Mesendoderm (in vitro differentiated cells): ENCODE data around the gene SLC37A2.

Experiments used
- DNase-seq: peaks from one replicate; pipeline ENCODE4 v3.0.0; 2013
- H2AK5ac ChIP-seq: 2 replicates; pipeline ENCODE4 v1.6.1; 2013; ENCODE audit warnings: low read length, inconsistent platforms
- H2BK120ac ChIP-seq: 2 replicates; pipeline ENCODE4 v1.6.1; 2013; ENCODE audit warnings: low read depth, mild to moderate bottlenecking, low read length, moderate library complexity, mixed read lengths
- H2BK15ac ChIP-seq: replicated peaks from 2 replicates; pipeline ENCODE4 v1.6.1; 2013; ENCODE audit warnings: low read depth, mild to moderate bottlenecking, moderate library complexity
- H2BK5ac ChIP-seq: 2 replicates; pipeline ENCODE4 v1.6.1; 2013; ENCODE audit warnings: low read length, inconsistent platforms
- H3K18ac ChIP-seq: 2 replicates; pipeline ENCODE4 v1.6.1; 2013; ENCODE audit warnings: mild to moderate bottlenecking, low read length, mixed read lengths
- H3K23ac ChIP-seq: one replicate; pipeline ENCODE4 v1.6.1; 2013; ENCODE audit warnings: low read length
- H3K27ac ChIP-seq: 2 replicates; pipeline ENCODE4 v1.5.1; 2013; ENCODE audit warnings: low read depth, mild to moderate bottlenecking, inconsistent platforms, low read length, moderate library complexity
- H3K27me3 ChIP-seq: 2 replicates; pipeline ENCODE4 v1.6.1; 2013; ENCODE audit warnings: low read length, control low read depth, mild to moderate bottlenecking, inconsistent platforms; ENCODE audit not compliant: insufficient read depth, poor library complexity
- H3K36me3 ChIP-seq: 2 replicates; pipeline ENCODE4 v1.6.1; 2013; ENCODE audit warnings: low read length, inconsistent platforms; ENCODE audit not compliant: control insufficient read depth, insufficient read depth
- H3K4ac ChIP-seq: one replicate; pipeline ENCODE4 v1.6.1; 2013; ENCODE audit warnings: low read depth, mild to moderate bottlenecking, low read length, moderate library complexity
- H3K4me1 ChIP-seq: 2 replicates; pipeline ENCODE4 v1.6.1; 2013; ENCODE audit warnings: low read depth, low read length, inconsistent platforms; ENCODE audit not compliant: control insufficient read depth
- H3K4me2 ChIP-seq: 2 replicates; pipeline ENCODE4 v1.6.1; 2013; ENCODE audit warnings: low read length
- H3K4me3 ChIP-seq: 2 replicates; pipeline ENCODE4 v1.5.1; 2013; ENCODE audit warnings: mild to moderate bottlenecking, low read length
- H3K56ac ChIP-seq: one replicate; pipeline ENCODE4 v1.6.1; 2013; ENCODE audit warnings: low read length
- H3K79me1 ChIP-seq: 2 replicates; pipeline ENCODE4 v1.6.1; 2013; ENCODE audit warnings: low read length, inconsistent platforms
- H3K79me2 ChIP-seq: 2 replicates; pipeline ENCODE4 v1.6.1; 2013; ENCODE audit warnings: mild to moderate bottlenecking, low read length; ENCODE audit not compliant: control insufficient read depth, insufficient read depth
- H3K9ac ChIP-seq: 2 replicates; pipeline ENCODE4 v1.6.1; 2013; ENCODE audit warnings: low read length, inconsistent platforms
- H4K5ac ChIP-seq: one replicate; pipeline ENCODE4 v1.6.1; 2013; ENCODE audit warnings: low read length
- H4K8ac ChIP-seq: one replicate; pipeline ENCODE4 v1.6.1; 2013; ENCODE audit warnings: low read depth, mild to moderate bottlenecking, control low read depth, low read length, moderate library complexity
- WGBS: extraction: QIAGEN DNeasy Blood & Tissue Kit; methylation state at CpG from one replicate; pipeline ENCODE4 v1.1.7; 2013; ENCODE audit warnings: low lambda C conversion rate, missing lambda C conversion rate; ENCODE audit not compliant: insufficient coverage; ENCODE audit errors: extremely low coverage; 5-methylcytosine and 5-hydroxymethylcytosine counted together

SLC37A2 gene

GRCh38 chr11:125075242-125075625 lies 12.1 kb downstream of the SLC37A2 start:
- Histone ChIP-seq H3K4me3 (no peak overlapping the region), H2BK15ac (no peak overlapping the region), H3K23ac (no peak overlapping the region), H3K4me2 (no peak overlapping the region), H3K4me1 (peaks cover 6% of the 10 kb centered on the region), H2AK5ac (no peak overlapping the region), H2BK5ac (no peak overlapping the region), H3K4ac (no peak overlapping the region), H4K8ac (no peak overlapping the region), H3K27ac (no peak overlapping the region), H3K79me2 (no peaks in the 10 kb centered on the region), H3K18ac (no peak overlapping the region), H4K5ac (no peak overlapping the region), H3K79me1 (no peaks in the 10 kb centered on the region), H3K56ac (no peak overlapping the region), H3K27me3 (no peaks in the 10 kb centered on the region), H2BK120ac (no peak overlapping the region), H3K36me3 (no peaks in the 10 kb centered on the region), H3K9ac (no peak overlapping the region)
- WGBS = no CpG with 5 or more reads among the region's 7 CpGs
- no peak for DNase-seq

DNA sequence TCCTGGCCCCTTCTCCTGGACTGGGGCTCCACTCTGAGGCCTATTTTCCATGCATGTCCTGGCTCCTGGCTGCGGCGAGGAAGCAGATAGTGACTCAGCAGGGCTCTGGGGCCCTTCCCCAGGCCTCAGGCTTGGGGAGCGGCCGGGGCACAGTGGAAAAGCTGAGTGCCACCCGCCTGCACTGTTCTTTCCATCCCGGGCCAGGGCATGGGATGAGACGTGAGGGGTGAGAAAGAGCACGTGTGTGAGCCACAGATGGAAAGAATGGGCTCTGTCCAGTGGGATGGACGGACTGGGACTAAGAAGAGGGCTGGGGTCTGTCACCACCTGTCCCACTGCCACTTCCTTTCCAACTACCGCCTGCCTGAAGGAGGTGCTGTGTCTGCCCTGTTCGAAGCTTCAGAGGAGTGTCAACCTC lies 12.8 kb downstream of the SLC37A2 start:
- no peak overlapping the region for H2BK120ac ChIP-seq
- no peak overlapping the region for H2BK5ac ChIP-seq
- no peak overlapping the region for H3K4me2 ChIP-seq
- H3K23ac ChIP-seq = no peak overlapping the region
- no peaks in the 10 kb centered on the region for H3K27me3 ChIP-seq
- no peak overlapping the region for H3K4ac ChIP-seq
- DNase-seq = no peak
- H3K79me2 ChIP-seq = no peaks in the 10 kb centered on the region
- H3K18ac ChIP-seq = no peak overlapping the region
- H4K5ac ChIP-seq = no peak overlapping the region
- WGBS = no CpG with 5 or more reads among the region's 11 CpGs
- no peak overlapping the region for H3K4me3 ChIP-seq
- no peak overlapping the region for H2BK15ac ChIP-seq
- H3K56ac ChIP-seq = no peak overlapping the region
- no peak overlapping the region for H2AK5ac ChIP-seq
- no peak overlapping the region for H3K9ac ChIP-seq
- no peak overlapping the region for H3K27ac ChIP-seq
- no peaks in the 10 kb centered on the region for H3K79me1 ChIP-seq
- no peaks in the 10 kb centered on the region for H3K36me3 ChIP-seq
- H3K4me1 ChIP-seq = peaks cover 5% of the 10 kb centered on the region
- H4K8ac ChIP-seq = no peak overlapping the region

GRCh38 chr11:125076378-125076945 lies 13.4 kb downstream of the SLC37A2 start:
- no peak overlapping the region for H4K8ac ChIP-seq

DNA sequence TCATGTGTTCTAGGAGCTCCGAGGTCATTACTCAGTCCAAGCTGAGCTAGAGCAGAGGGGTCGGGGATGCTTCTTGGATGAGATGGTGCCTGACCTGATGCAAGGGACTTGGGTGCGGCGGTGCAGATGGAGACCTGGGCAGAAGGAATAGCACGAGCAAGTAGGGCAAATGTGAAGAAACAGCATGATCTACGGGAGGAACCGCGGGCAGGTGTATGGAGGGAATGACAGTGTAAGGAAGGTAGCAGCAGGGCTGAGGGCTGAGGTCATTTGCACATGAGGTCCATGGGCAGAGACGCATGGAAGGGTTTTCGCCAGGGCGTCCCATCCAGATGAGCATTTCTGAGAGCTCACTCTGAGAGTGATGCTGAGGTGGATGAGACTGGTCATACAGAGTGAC lies 14.9 kb downstream of the SLC37A2 start:
- no peak overlapping the region for H2BK120ac ChIP-seq
- H3K4me2 ChIP-seq = no peak overlapping the region
- no peaks in the 10 kb centered on the region for H3K36me3 ChIP-seq
- H4K8ac ChIP-seq = no peak overlapping the region
- H3K27me3 ChIP-seq = no peaks in the 10 kb centered on the region
- no peak overlapping the region for H4K5ac ChIP-seq
- H3K56ac ChIP-seq = no peak overlapping the region
- no peak for DNase-seq
- no peak overlapping the region for H2BK5ac ChIP-seq
- no peak overlapping the region for H3K4ac ChIP-seq
- H2AK5ac ChIP-seq = no peak overlapping the region
- H2BK15ac ChIP-seq = no peak overlapping the region
- H3K79me2 ChIP-seq = no peaks in the 10 kb centered on the region
- no peak overlapping the region for H3K23ac ChIP-seq
- peaks cover 6% of the 10 kb centered on the region for H3K4me1 ChIP-seq
- no peak overlapping the region for H3K18ac ChIP-seq
- no CpG with 5 or more reads among the region's 11 CpGs for WGBS
- H3K9ac ChIP-seq = no peak overlapping the region
- H3K4me3 ChIP-seq = no peak overlapping the region
- H3K79me1 ChIP-seq = no peaks in the 10 kb centered on the region
- H3K27ac ChIP-seq = no peak overlapping the region

More at GRCh38 chr11:125076378-125076945, 13.4 kb downstream of the SLC37A2 start:
- Histone ChIP-seq H2BK5ac (no peak overlapping the region), H3K4ac (no peak overlapping the region), H2BK120ac (no peak overlapping the region), H3K56ac (no peak overlapping the region), H3K4me1 (peaks cover 6% of the 10 kb centered on the region), H3K9ac (no peak overlapping the region), H3K18ac (no peak overlapping the region), H4K5ac (no peak overlapping the region), H2BK15ac (no peak overlapping the region), H3K27me3 (no peaks in the 10 kb centered on the region), H3K23ac (no peak overlapping the region), H3K27ac (no peak overlapping the region), H3K36me3 (no peaks in the 10 kb centered on the region), H2AK5ac (no peak overlapping the region), H3K4me2 (no peak overlapping the region), H3K4me3 (no peak overlapping the region), H3K79me1 (no peaks in the 10 kb centered on the region), H3K79me2 (no peaks in the 10 kb centered on the region)
- DNase-seq = no peak
- no CpG with 5 or more reads among the region's 14 CpGs for WGBS

GRCh38 chr11:125078516-125079140 lies 15.5 kb downstream of the SLC37A2 start:
- Histone ChIP-seq H3K4me3 (no peak overlapping the region), H2BK15ac (no peak overlapping the region), H3K4me1 (peaks cover 6% of the 10 kb centered on the region), H3K27me3 (no peaks in the 10 kb centered on the region), H3K4me2 (no peak overlapping the region), H3K36me3 (no peaks in the 10 kb centered on the region), H3K27ac (no peak overlapping the region), H4K8ac (no peak overlapping the region), H3K79me1 (no peaks in the 10 kb centered on the region), H4K5ac (no peak overlapping the region), H2BK120ac (no peak overlapping the region), H3K79me2 (no peaks in the 10 kb centered on the region), H3K4ac (no peak overlapping the region), H3K9ac (no peak overlapping the region), H2AK5ac (no peak overlapping the region), H3K18ac (no peak overlapping the region), H2BK5ac (no peak overlapping the region), H3K23ac (no peak overlapping the region), H3K56ac (no peak overlapping the region)
- DNase-seq = no peak
- no CpG with 5 or more reads among the region's 14 CpGs for WGBS
